HepG2 (cell line): ENCODE measurements around the gene OR6C68. TPM values are rescaled to one million over a fixed set of nuclear protein-coding genes. Genes with fewer than 3 reads are reported as not detected.

Experiments
- HMG20A ChIP-seq: IDR thresholded peaks from 2 replicates; pipeline ENCODE4 v1.6.1; 2016; ENCODE audit warnings: borderline replicate concordance
- SMARCC2 ChIP-seq: fragments of 450-650 bp; IDR thresholded peaks from 2 replicates; pipeline ENCODE4 v1.6.1; 2017; ENCODE audit warnings: antibody characterized with exemption, mild to moderate bottlenecking
- ZFP36L1 ChIP-seq: sonication (generic); formaldehyde crosslinking; IDR thresholded peaks from 2 replicates; pipeline ENCODE4 v1.8.0; 2022; ENCODE audit warnings: mild to moderate bottlenecking, missing genetic modification reagents, moderate library complexity
- ZFP82 ChIP-seq: sonication (generic); formaldehyde crosslinking; IDR thresholded peaks from 2 replicates; pipeline ENCODE4 v1.5.1; 2020; ENCODE audit warnings: mild to moderate bottlenecking, missing genetic modification reagents, borderline replicate concordance
- ZNF558 ChIP-seq: sonication (generic); formaldehyde crosslinking; IDR thresholded peaks from 2 replicates; pipeline ENCODE4 v1.9.0; 2022; ENCODE audit warnings: mild to moderate bottlenecking, missing genetic modification reagents, borderline replicate concordance
- ZNF724P ChIP-seq: sonication (generic); formaldehyde crosslinking; IDR thresholded peaks from 2 replicates; pipeline ENCODE4 v1.8.0; 2022; ENCODE audit warnings: missing genetic modification reagents, borderline replicate concordance
- polyA plus RNA-seq, 8 experiments: library from polyadenylated mRNA; depleted of rRNA in 3 of 8; stranded (reverse) in 7 of 8; unstranded in 1 of 8; fragments of >200 nt; fragmentation: Illumina TruSeq in 4 of 8; extraction: Trizol in 4 of 8; gene quantifications; 2 replicates each; pipeline versions ENCODE4 v1.2.1 to v1.2.3, GENCODE V29; 2011 to 2016; ENCODE audit warnings: low read depth in 4 of 8, missing spikeins in 1 of 8, mixed read lengths in 1 of 8; ENCODE audit not compliant: insufficient read depth in 1 of 8
- total RNA-seq, 5 experiments: library from RNA; depleted of rRNA; stranded (reverse); fragments of >200 nt; fragmentation: Illumina TruSeq; extraction: Trizol; gene quantifications; 2 replicates each; pipeline ENCODE4 v1.2.3, GENCODE V29; 2016; ENCODE audit warnings: low read depth in 1 of 5
- TF ChIP-seq, protein P1 (sequence below): IDR thresholded peaks from 2 replicates; pipeline ENCODE4 v1.6.1; 2016; ENCODE audit warnings: missing compliant biosample characterization, missing genetic modification reagents, borderline replicate concordance
- TF ChIP-seq, protein P2 (sequence below): IDR thresholded peaks from 2 replicates; pipeline ENCODE4 v1.6.1; 2012; ENCODE audit warnings: inconsistent platforms
- TF ChIP-seq, protein P3 (sequence below): sonication (generic); formaldehyde crosslinking; IDR thresholded peaks from 2 replicates; pipeline ENCODE4 v1.5.1; 2020; ENCODE audit warnings: missing genetic modification reagents, mild to moderate bottlenecking, borderline replicate concordance
- TF ChIP-seq, protein P4 (sequence below), 2 experiments: IDR thresholded peaks; 2 replicates each; pipeline ENCODE4 v1.6.1; 2011 to 2012; ENCODE audit warnings: low read length in 2 of 2, borderline replicate concordance in 1 of 2, low read depth in 1 of 2, mild to moderate bottlenecking in 1 of 2, moderate library complexity in 1 of 2

Gene OR6C68
- total and polyA plus RNA-seq, 2 of the 13 experiments (the other 11 are each of a cell fraction or from before 2014, with no cell fraction given), result not detected

DNA sequence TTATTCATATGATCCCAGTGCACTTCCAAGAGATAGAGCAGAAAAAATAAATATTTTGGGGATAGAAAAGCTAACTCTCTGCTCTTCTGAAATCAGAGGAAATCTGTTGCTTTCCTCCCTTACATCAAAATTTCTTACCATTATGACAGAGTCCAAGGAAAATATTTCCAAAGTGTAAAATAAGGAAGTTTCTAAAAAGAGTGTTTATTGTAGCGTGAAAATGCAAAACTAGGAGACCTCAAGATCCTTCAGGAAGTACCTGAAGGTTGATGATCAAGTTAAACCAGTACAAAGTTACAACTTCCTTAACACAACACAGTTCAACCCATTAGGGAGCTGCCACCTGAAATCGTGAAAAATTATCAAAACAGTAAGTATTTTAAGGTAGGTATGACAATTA, 48.4 kb upstream of the OR6C68 start, which contains the start of gene OR6C2 (continued):
- TF ChIP-seq ZNF724P (CRISPR knock-in tag) (no peak), SMARCC2 (no peak), ZNF558 (no peak), HMG20A (CRISPR knock-in tag) (no peak), ZFP82 (CRISPR knock-in tag) (no peak), ZFP36L1 (no peak)
- TF ChIP-seq, protein P1, sequence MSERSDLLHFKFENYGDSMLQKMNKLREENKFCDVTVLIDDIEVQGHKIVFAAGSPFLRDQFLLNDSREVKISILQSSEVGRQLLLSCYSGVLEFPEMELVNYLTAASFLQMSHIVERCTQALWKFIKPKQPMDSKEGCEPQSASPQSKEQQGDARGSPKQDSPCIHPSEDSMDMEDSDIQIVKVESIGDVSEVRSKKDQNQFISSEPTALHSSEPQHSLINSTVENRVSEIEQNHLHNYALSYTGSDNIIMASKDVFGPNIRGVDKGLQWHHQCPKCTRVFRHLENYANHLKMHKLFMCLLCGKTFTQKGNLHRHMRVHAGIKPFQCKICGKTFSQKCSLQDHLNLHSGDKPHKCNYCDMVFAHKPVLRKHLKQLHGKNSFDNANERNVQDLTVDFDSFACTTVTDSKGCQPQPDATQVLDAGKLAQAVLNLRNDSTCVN (CRISPR knock-in tag), result no peak
- TF ChIP-seq, protein P2, sequence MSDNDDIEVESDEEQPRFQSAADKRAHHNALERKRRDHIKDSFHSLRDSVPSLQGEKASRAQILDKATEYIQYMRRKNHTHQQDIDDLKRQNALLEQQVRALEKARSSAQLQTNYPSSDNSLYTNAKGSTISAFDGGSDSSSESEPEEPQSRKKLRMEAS, result no peak
- TF ChIP-seq, protein P3, sequence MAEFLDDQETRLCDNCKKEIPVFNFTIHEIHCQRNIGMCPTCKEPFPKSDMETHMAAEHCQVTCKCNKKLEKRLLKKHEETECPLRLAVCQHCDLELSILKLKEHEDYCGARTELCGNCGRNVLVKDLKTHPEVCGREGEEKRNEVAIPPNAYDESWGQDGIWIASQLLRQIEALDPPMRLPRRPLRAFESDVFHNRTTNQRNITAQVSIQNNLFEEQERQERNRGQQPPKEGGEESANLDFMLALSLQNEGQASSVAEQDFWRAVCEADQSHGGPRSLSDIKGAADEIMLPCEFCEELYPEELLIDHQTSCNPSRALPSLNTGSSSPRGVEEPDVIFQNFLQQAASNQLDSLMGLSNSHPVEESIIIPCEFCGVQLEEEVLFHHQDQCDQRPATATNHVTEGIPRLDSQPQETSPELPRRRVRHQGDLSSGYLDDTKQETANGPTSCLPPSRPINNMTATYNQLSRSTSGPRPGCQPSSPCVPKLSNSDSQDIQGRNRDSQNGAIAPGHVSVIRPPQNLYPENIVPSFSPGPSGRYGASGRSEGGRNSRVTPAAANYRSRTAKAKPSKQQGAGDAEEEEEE (CRISPR knock-in tag), result no peak
- TF ChIP-seq, protein P4, sequence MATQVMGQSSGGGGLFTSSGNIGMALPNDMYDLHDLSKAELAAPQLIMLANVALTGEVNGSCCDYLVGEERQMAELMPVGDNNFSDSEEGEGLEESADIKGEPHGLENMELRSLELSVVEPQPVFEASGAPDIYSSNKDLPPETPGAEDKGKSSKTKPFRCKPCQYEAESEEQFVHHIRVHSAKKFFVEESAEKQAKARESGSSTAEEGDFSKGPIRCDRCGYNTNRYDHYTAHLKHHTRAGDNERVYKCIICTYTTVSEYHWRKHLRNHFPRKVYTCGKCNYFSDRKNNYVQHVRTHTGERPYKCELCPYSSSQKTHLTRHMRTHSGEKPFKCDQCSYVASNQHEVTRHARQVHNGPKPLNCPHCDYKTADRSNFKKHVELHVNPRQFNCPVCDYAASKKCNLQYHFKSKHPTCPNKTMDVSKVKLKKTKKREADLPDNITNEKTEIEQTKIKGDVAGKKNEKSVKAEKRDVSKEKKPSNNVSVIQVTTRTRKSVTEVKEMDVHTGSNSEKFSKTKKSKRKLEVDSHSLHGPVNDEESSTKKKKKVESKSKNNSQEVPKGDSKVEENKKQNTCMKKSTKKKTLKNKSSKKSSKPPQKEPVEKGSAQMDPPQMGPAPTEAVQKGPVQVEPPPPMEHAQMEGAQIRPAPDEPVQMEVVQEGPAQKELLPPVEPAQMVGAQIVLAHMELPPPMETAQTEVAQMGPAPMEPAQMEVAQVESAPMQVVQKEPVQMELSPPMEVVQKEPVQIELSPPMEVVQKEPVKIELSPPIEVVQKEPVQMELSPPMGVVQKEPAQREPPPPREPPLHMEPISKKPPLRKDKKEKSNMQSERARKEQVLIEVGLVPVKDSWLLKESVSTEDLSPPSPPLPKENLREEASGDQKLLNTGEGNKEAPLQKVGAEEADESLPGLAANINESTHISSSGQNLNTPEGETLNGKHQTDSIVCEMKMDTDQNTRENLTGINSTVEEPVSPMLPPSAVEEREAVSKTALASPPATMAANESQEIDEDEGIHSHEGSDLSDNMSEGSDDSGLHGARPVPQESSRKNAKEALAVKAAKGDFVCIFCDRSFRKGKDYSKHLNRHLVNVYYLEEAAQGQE (IDR thresholded peaks at IDR 0.05; ENCODE audit: borderline replicate concordance in 1 of 2, low read depth in 1 of 2, low read length in 2 of 2), result no peak
